DND-41 (cell line): Measurements from ENCODE around the gene ZNF420.

ENCODE experiments used
- EZH2 ChIP-seq: IDR thresholded peaks from 3 replicates; pipeline ENCODE4 v1.6.1; 2012; ENCODE audit warnings: borderline replicate concordance, low read depth, mild to moderate bottlenecking, moderate library complexity, low read length, inconsistent platforms; ENCODE audit not compliant: severe bottlenecking
- TF ChIP-seq, protein P1 (sequence below): IDR thresholded peaks from 2 replicates; pipeline ENCODE4 v1.5.1; 2012; ENCODE audit warnings: borderline replicate concordance, low read length, moderate library complexity, mild to moderate bottlenecking; ENCODE audit not compliant: poor library complexity, severe bottlenecking; ENCODE audit errors: extremely low read depth

DNA sequence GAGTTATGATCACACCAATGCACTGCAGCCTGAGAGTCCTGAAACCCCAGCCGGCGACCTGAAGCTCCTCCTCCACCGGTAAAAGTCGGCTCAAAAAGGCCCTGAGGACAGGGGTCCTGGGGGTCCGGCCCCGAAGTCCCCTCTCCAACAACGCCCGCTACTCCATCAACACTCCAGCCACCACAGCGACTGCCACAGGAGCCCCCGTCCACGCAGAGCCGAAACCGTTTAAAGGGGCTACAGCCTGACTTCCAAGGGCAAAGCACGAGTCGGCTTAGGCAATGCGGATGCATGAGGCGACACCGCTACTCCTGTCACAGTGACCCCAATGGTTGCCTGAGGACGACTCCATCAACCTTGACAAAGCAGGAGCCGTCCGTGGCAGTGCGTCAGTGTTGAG, 22.9 kb upstream of the ZNF420 start:
- TF ChIP-seq, protein P1, sequence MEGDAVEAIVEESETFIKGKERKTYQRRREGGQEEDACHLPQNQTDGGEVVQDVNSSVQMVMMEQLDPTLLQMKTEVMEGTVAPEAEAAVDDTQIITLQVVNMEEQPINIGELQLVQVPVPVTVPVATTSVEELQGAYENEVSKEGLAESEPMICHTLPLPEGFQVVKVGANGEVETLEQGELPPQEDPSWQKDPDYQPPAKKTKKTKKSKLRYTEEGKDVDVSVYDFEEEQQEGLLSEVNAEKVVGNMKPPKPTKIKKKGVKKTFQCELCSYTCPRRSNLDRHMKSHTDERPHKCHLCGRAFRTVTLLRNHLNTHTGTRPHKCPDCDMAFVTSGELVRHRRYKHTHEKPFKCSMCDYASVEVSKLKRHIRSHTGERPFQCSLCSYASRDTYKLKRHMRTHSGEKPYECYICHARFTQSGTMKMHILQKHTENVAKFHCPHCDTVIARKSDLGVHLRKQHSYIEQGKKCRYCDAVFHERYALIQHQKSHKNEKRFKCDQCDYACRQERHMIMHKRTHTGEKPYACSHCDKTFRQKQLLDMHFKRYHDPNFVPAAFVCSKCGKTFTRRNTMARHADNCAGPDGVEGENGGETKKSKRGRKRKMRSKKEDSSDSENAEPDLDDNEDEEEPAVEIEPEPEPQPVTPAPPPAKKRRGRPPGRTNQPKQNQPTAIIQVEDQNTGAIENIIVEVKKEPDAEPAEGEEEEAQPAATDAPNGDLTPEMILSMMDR: no peak
- TF ChIP-seq EZH2: no peak
